CD8-positive, alpha-beta memory T cell (primary cell): Measurements from ENCODE around the gene MCTS1. TPM values are rescaled to one million over a fixed set of nuclear protein-coding genes. Genes with fewer than 3 reads are reported as not detected.
"Not testable (repeated sequence)": the region's sequence is repeated elsewhere in the genome, so short reads cannot be mapped to it uniquely, and the experiment has no call there.

Experiments
- CTCF ChIA-PET: fragments of 350-600 bp; sonication (Branson Sonifier 250); formaldehyde crosslinking; loops from one replicate; lab custom pipeline; 2021; ENCODE audit warnings: antibody characterized with exemption; lab: Charles Lee
- POLR2A ChIA-PET: fragments of 350-600 bp; sonication (Branson Sonifier 250); formaldehyde crosslinking; loops from one replicate; lab custom pipeline; 2021; ENCODE audit warnings: antibody characterized with exemption; lab: Charles Lee
- DNase-seq, 5 donors: peaks; one replicate each; pipeline versions ENCODE4 v3.0.0 to v3.0.0-alpha.2; 2020 to 2022; ENCODE audit warnings: mixed read lengths in 1 of 5
- H3K27ac ChIP-seq: one replicate; pipeline ENCODE4 v1.7.0; 2013; ENCODE audit warnings: low read depth, mild to moderate bottlenecking, low read length, moderate library complexity
- H3K27me3 ChIP-seq: 2 replicates; pipeline ENCODE4 v1.7.0; 2013; ENCODE audit warnings: low read length, mild to moderate bottlenecking; ENCODE audit not compliant: insufficient read depth, poor library complexity, severe bottlenecking
- H3K36me3 ChIP-seq: 2 replicates; pipeline ENCODE4 v1.7.0; 2013; ENCODE audit warnings: mild to moderate bottlenecking, low read length, moderate library complexity; ENCODE audit not compliant: insufficient read depth
- H3K4me1 ChIP-seq: 2 replicates; pipeline ENCODE4 v1.7.0; 2013; ENCODE audit warnings: mild to moderate bottlenecking, low read length, moderate library complexity; ENCODE audit not compliant: insufficient read depth
- H3K4me3 ChIP-seq: 2 replicates; pipeline ENCODE4 v1.7.0; 2013; ENCODE audit warnings: mild to moderate bottlenecking, low read length
- H3K9me3 ChIP-seq: 2 replicates; pipeline ENCODE4 v1.7.0; 2013; ENCODE audit warnings: mild to moderate bottlenecking, low read length
- H3K27ac Mint-ChIP-seq, 8 donors: one replicate each; pipeline ENCODE4 v1.8.0; 2020 to 2021; ENCODE audit warnings: mixed read lengths in 8 of 8, mild to moderate bottlenecking in 6 of 8, inconsistent platforms in 3 of 8, moderate library complexity in 3 of 8
- H3K27me3 Mint-ChIP-seq, 2 donors: one replicate each; pipeline ENCODE4 v1.8.0; 2020 to 2021; ENCODE audit warnings: mixed read lengths in 2 of 2, mild to moderate bottlenecking in 1 of 2, moderate library complexity in 1 of 2
- H3K36me3 Mint-ChIP-seq, 3 donors: one replicate each; pipeline ENCODE4 v1.8.0; 2020 to 2021; ENCODE audit warnings: mixed read lengths in 3 of 3, inconsistent platforms in 1 of 3, mild to moderate bottlenecking in 1 of 3
- H3K4me1 Mint-ChIP-seq, 3 donors: one replicate each; pipeline ENCODE4 v1.8.0; 2020 to 2021; ENCODE audit warnings: mixed read lengths in 3 of 3, inconsistent platforms in 1 of 3, mild to moderate bottlenecking in 1 of 3
- H3K4me3 Mint-ChIP-seq, 7 donors: one replicate each; pipeline ENCODE4 v1.8.0; 2020 to 2021; ENCODE audit warnings: mixed read lengths in 7 of 7, mild to moderate bottlenecking in 6 of 7, moderate library complexity in 4 of 7, inconsistent platforms in 2 of 7
- H3K9me3 Mint-ChIP-seq, 5 donors: one replicate each; pipeline ENCODE4 v1.8.0; 2020 to 2022; ENCODE audit warnings: mixed read lengths in 5 of 5, mild to moderate bottlenecking in 3 of 5, moderate library complexity in 2 of 5, inconsistent platforms in 1 of 5
- polyA plus RNA-seq: library from polyadenylated mRNA; unstranded; fragments of 300-500 nt; fragmentation: Illumina TruSeq; gene quantifications from one replicate; pipeline ENCODE4 v1.2.3, GENCODE V29; 2021
- total RNA-seq, 2 experiments: library from RNA; stranded (reverse); gene quantifications; one replicate each; pipeline ENCODE4 v1.2.3, GENCODE V29; 2021

Gene MCTS1
- total and polyA plus RNA-seq, 3 experiments from 2014 or later = 61.1 to 85.6 (median 75.9) TPM

DNA sequence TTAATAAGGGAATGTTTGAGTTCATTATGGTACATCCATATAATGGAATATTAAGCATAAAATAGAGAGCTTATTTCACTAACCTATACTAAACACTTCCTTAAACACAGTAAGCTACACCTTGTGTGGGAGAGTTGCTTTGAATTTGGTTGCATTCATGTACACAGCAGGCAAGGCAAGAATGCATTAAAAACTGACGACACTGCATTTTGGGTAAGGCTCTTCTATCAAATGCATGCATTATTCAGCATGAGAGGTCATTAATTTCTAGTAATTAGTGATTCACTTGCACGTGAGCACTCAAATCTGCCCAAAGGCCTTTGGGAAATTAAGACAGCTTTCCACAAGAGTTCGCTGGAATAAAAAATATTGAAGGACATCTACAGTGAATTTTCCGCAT, 34.7 kb downstream of the MCTS1 start:
- no peaks in the 10 kb centered on the region for H3K27me3 ChIP-seq
- H3K4me3 ChIP-seq = no peak overlapping the region
- DNase-seq = no peak
- H3K27ac ChIP-seq = no peak overlapping the region
- Mint-ChIP-seq H3K36me3 (no peaks in the 10 kb centered on the region), H3K4me3 (no peak overlapping the region), H3K27ac (no peak overlapping the region), H3K27me3 (peaks cover 0 to 5% of the 10 kb centered on the region in 2 donors), H3K4me1 (no peaks in the 10 kb centered on the region), H3K9me3 (peaks cover 0 to 2% (median 0%) of the 10 kb centered on the region in 5 donors)
- H3K9me3 ChIP-seq = no peaks in the 10 kb centered on the region
- H3K36me3 ChIP-seq = no peaks in the 10 kb centered on the region
- no peaks in the 10 kb centered on the region for H3K4me1 ChIP-seq
- CTCF ChIA-PET = no interaction called here
- POLR2A ChIA-PET = no interaction called here

GRCh38 chrX:120642871-120643270, 39.0 kb downstream of the MCTS1 start:
- Histone ChIP-seq H3K27ac (no peak overlapping the region), H3K4me3 (no peak overlapping the region), H3K27me3 (no peaks in the 10 kb centered on the region), H3K36me3 (no peaks in the 10 kb centered on the region), H3K9me3 (no peaks in the 10 kb centered on the region), H3K4me1 (no peaks in the 10 kb centered on the region)
- ChIA-PET POLR2A (no interaction called here), CTCF (no interaction called here)
- no peaks in the 10 kb centered on the region for H3K36me3 Mint-ChIP-seq
- H3K27ac Mint-ChIP-seq = no peak overlapping the region
- no peaks in the 10 kb centered on the region for H3K4me1 Mint-ChIP-seq
- H3K27me3 Mint-ChIP-seq = peaks cover 4% of the 10 kb centered on the region in 2 donors
- no peak for DNase-seq
- peaks cover 0 to 2% (median 0%) of the 10 kb centered on the region in 5 donors for H3K9me3 Mint-ChIP-seq
- no peak overlapping the region for H3K4me3 Mint-ChIP-seq

DNA sequence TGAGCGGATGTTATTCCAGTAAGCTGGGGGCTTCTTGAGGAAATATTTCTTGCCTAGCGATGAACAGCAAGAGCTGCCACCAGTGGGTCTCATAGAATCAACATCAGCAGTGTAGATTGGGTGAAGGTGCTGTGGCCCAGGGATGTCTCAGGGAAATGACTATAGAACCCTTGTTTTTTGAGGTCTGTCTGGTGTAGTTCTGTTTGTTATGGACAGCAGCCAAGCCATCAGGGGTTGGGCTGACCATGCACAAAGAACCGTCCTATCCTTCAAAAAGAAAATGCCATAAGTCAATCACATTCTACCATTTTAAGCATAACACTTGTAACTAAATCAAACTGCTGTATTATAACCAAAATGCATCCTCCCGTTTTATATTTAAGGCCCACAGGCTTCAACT, 43.2 kb downstream of the MCTS1 start:
- no peaks in the 10 kb centered on the region for H3K9me3 ChIP-seq
- no peaks in the 10 kb centered on the region for H3K36me3 ChIP-seq
- H3K27me3 ChIP-seq = no peaks in the 10 kb centered on the region
- no peak overlapping the region for H3K27ac ChIP-seq
- peaks cover 4 to 8% of the 10 kb centered on the region in 2 donors for H3K27me3 Mint-ChIP-seq
- ChIA-PET POLR2A (no interaction called here), CTCF (no interaction called here)
- DNase-seq = no peak
- no peaks in the 10 kb centered on the region for H3K36me3 Mint-ChIP-seq
- peaks cover 0 to 2% (median 0%) of the 10 kb centered on the region in 5 donors for H3K9me3 Mint-ChIP-seq
- H3K27ac Mint-ChIP-seq = no peak overlapping the region
- no peak overlapping the region for H3K4me3 Mint-ChIP-seq
- H3K4me3 ChIP-seq = no peak overlapping the region
- no peaks in the 10 kb centered on the region for H3K4me1 ChIP-seq
- H3K4me1 Mint-ChIP-seq = no peaks in the 10 kb centered on the region

GRCh38 chrX:120652256-120652655, 48.4 kb downstream of the MCTS1 start:
- H3K9me3 Mint-ChIP-seq, H3K27ac ChIP-seq, H3K36me3 Mint-ChIP-seq, H3K4me1 Mint-ChIP-seq, CTCF ChIA-PET, H3K4me1 ChIP-seq, H3K4me3 ChIP-seq, H3K9me3 ChIP-seq, H3K27me3 Mint-ChIP-seq, H3K27me3 ChIP-seq, H3K27ac Mint-ChIP-seq, H3K36me3 ChIP-seq, DNase-seq, H3K4me3 Mint-ChIP-seq, POLR2A ChIA-PET: not testable (repeated sequence)

GRCh38 chrX:120653000-120653399, 49.1 kb downstream of the MCTS1 start:
- Mint-ChIP-seq H3K9me3 (no peaks in the 10 kb centered on the region), H3K27ac (no peak overlapping the region), H3K4me1 (no peaks in the 10 kb centered on the region), H3K4me3 (no peak overlapping the region), H3K27me3 (peaks cover 0 to 7% of the 10 kb centered on the region in 2 donors), H3K36me3 (no peaks in the 10 kb centered on the region)
- no peak for DNase-seq
- no peak overlapping the region for H3K27ac ChIP-seq
- H3K4me1 ChIP-seq = no peaks in the 10 kb centered on the region
- ChIA-PET POLR2A (no interaction called here), CTCF (no interaction called here)
- no peak overlapping the region for H3K4me3 ChIP-seq
- no peaks in the 10 kb centered on the region for H3K27me3 ChIP-seq
- no peaks in the 10 kb centered on the region for H3K9me3 ChIP-seq
- no peaks in the 10 kb centered on the region for H3K36me3 ChIP-seq

- ChIA-PET CTCF (no interaction called here), POLR2A (no interaction called here)
- H3K4me1 Mint-ChIP-seq = no peaks in the 10 kb centered on the region
- H3K9me3 Mint-ChIP-seq = no peaks in the 10 kb centered on the region
- H3K4me1 ChIP-seq = no peaks in the 10 kb centered on the region
- no peak overlapping the region for H3K27ac ChIP-seq
- H3K4me3 ChIP-seq = no peak overlapping the region
- H3K27me3 ChIP-seq = no peaks in the 10 kb centered on the region
- H3K36me3 Mint-ChIP-seq = no peaks in the 10 kb centered on the region
- peaks cover 0 to 4% of the 10 kb centered on the region in 2 donors for H3K27me3 Mint-ChIP-seq
- H3K9me3 ChIP-seq = no peaks in the 10 kb centered on the region
- no peak overlapping the region for H3K27ac Mint-ChIP-seq
- H3K4me3 Mint-ChIP-seq = no peak overlapping the region
- no peaks in the 10 kb centered on the region for H3K36me3 ChIP-seq
- DNase-seq = no peak
Measured at GRCh38 chrX:120660637-120661036, 56.7 kb downstream of the MCTS1 start.

Other genes with a start within 250 kb of the MCTS1 start
- not detected for gene ATP1B4, start 242.0 kb upstream of the MCTS1 start, total RNA-seq
- gene ATP1B4, start 242.0 kb upstream of the MCTS1 start, polyA plus RNA-seq = not detected
- gene LAMP2, start 134.8 kb upstream of the MCTS1 start, total RNA-seq = 10 to 100 TPM; 39.1 to 39.6 TPM
- gene LAMP2, start 134.8 kb upstream of the MCTS1 start, polyA plus RNA-seq = 74.3 TPM
- gene CUL4B, start 43.1 kb upstream of the MCTS1 start, total RNA-seq = 10 to 100 TPM; 26.4 to 28.9 TPM
- gene CUL4B, start 43.1 kb upstream of the MCTS1 start, polyA plus RNA-seq = 21.8 TPM
- gene C1GALT1C1, start 26.0 kb downstream of the MCTS1 start, total RNA-seq = 10 to 100 TPM; 16.6 to 18.8 TPM
- 25.9 TPM for gene C1GALT1C1, start 26.0 kb downstream of the MCTS1 start, polyA plus RNA-seq